ENCODE data around the gene MARCHF3. TPM values are rescaled to one million over a fixed set of nuclear protein-coding genes. Genes with fewer than 3 reads are reported as not detected.
"Not testable (repeated sequence)": the region's sequence is repeated elsewhere in the genome, so short reads cannot be mapped to it uniquely, and the experiment has no call there.

The MARCHF3 gene
- total RNA-seq, 2 experiments from 2014 or later, result 5.4 to 7.0 TPM

- Histone ChIP-seq H3K4me2 (ENCODE audit: low read length) (no peak overlapping the region), H4K20me1 (ENCODE audit: insufficient read depth, low read length) (no peaks in the 10 kb centered on the region), H3K9me2 (ENCODE audit: insufficient read depth, low read length) (no peaks in the 10 kb centered on the region), H3K36me3 (ENCODE audit: insufficient read depth, low read length) (peaks cover 19% of the 10 kb centered on the region), H3K9me3 (ENCODE audit: low read length) (no peaks in the 10 kb centered on the region), H3K27ac (ENCODE audit: low read depth, low read length, poor library complexity, severe bottlenecking) (no peak overlapping the region), H3K4me3 (ENCODE audit: low read depth, low read length, poor library complexity, severe bottlenecking) (no peak overlapping the region), H3K4me1 (ENCODE audit: insufficient read depth, low read length, poor library complexity, severe bottlenecking) (peaks cover 7% of the 10 kb centered on the region), H3K79me2 (ENCODE audit: insufficient read depth, low read depth, low read length) (no peaks in the 10 kb centered on the region), H2AFZ (ENCODE audit: low read length) (no peak overlapping the region)
- ChIA-PET CTCF (ENCODE audit: unreplicated experiment) (no interaction called here), POLR2A (interaction anchor here (0.7 to 1.0 kb wide), 2 partner anchors 20 to 42 kb away, joined by 3 to 4 read pairs; no protein-coding TSS in a partner anchor)
- DNase-seq (ENCODE audit: low spot score), result no peak
- no TSS peak for BruUV-seq (replicated peaks)
- TF ChIP-seq EZH2phosphoT487 (IDR thresholded peaks at IDR 0.05; ENCODE audit: borderline replicate concordance, low read depth, low read length), result no peak
- no peak for TF ChIP-seq CTCF (conservative IDR thresholded peaks at IDR 0.05; ENCODE audit: low read length)
- intact Hi-C loops (cut with micrococcal nuclease; ENCODE audit: unreplicated experiment), result no loop called here
Observed at GRCh38 chr5:126912616-126913200, 117.7 kb downstream of the MARCHF3 start.

GRCh38 chr5:126911986-126912385 lies 118.4 kb downstream of the MARCHF3 start:
- Histone ChIP-seq H3K79me2 (ENCODE audit: insufficient read depth, low read depth, low read length) (no peaks in the 10 kb centered on the region), H3K36me3 (ENCODE audit: insufficient read depth, low read length) (peaks cover 19% of the 10 kb centered on the region), H3K27ac (ENCODE audit: low read depth, low read length, poor library complexity, severe bottlenecking) (no peak overlapping the region), H3K4me3 (ENCODE audit: low read depth, low read length, poor library complexity, severe bottlenecking) (no peak overlapping the region), H3K4me2 (ENCODE audit: low read length) (no peak overlapping the region), H3K4me1 (ENCODE audit: insufficient read depth, low read length, poor library complexity, severe bottlenecking) (peaks cover 7% of the 10 kb centered on the region), H4K20me1 (ENCODE audit: insufficient read depth, low read length) (no peaks in the 10 kb centered on the region), H3K9me2 (ENCODE audit: insufficient read depth, low read length) (no peaks in the 10 kb centered on the region), H3K9me3 (ENCODE audit: low read length) (no peaks in the 10 kb centered on the region), H2AFZ (ENCODE audit: low read length) (no peak overlapping the region)
- intact Hi-C loops (cut with micrococcal nuclease; ENCODE audit: unreplicated experiment), result no loop called here
- POLR2A ChIA-PET, result no interaction called here
- DNase-seq (ENCODE audit: low spot score), result no peak
- no TSS peak for BruUV-seq (replicated peaks)
- CTCF ChIA-PET (ENCODE audit: unreplicated experiment), result no interaction called here
- no peak for TF ChIP-seq CTCF (conservative IDR thresholded peaks at IDR 0.05; ENCODE audit: low read length)
- TF ChIP-seq EZH2phosphoT487 (IDR thresholded peaks at IDR 0.05; ENCODE audit: borderline replicate concordance, low read depth, low read length), result no peak

- BruUV-seq (replicated peaks), result no TSS peak
- no peak overlapping the region for H2AFZ ChIP-seq (ENCODE audit: low read length)
- H3K4me2 ChIP-seq (ENCODE audit: low read length), result no peak overlapping the region
- no peaks in the 10 kb centered on the region for H4K20me1 ChIP-seq (ENCODE audit: insufficient read depth, low read length)
- DNase-seq (ENCODE audit: low spot score), result no peak
- H3K27ac ChIP-seq (ENCODE audit: low read depth, low read length, poor library complexity, severe bottlenecking), result no peak overlapping the region
- peaks cover 17% of the 10 kb centered on the region for H3K36me3 ChIP-seq (ENCODE audit: insufficient read depth, low read length)
- peaks cover 7% of the 10 kb centered on the region for H3K4me1 ChIP-seq (ENCODE audit: insufficient read depth, low read length, poor library complexity, severe bottlenecking)
- CTCF ChIA-PET (ENCODE audit: unreplicated experiment), result no interaction called here
- intact Hi-C loops (cut with micrococcal nuclease; ENCODE audit: unreplicated experiment), result no loop called here
- no peaks in the 10 kb centered on the region for H3K9me3 ChIP-seq (ENCODE audit: low read length)
- H3K9me2 ChIP-seq (ENCODE audit: insufficient read depth, low read length), result no peaks in the 10 kb centered on the region
- no peaks in the 10 kb centered on the region for H3K79me2 ChIP-seq (ENCODE audit: insufficient read depth, low read depth, low read length)
- POLR2A ChIA-PET, result interaction anchor here (1.4 kb wide), 1 partner anchor 9 kb away, joined by 3 read pairs; no protein-coding TSS in a partner anchor
- TF ChIP-seq CTCF (conservative IDR thresholded peaks at IDR 0.05; ENCODE audit: low read length) (no peak), EZH2phosphoT487 (IDR thresholded peaks at IDR 0.05; ENCODE audit: borderline replicate concordance, low read depth, low read length) (no peak)
- no peak overlapping the region for H3K4me3 ChIP-seq (ENCODE audit: low read depth, low read length, poor library complexity, severe bottlenecking)
Observed at GRCh38 chr5:126909856-126910255, 120.5 kb downstream of the MARCHF3 start.

- H3K4me1 ChIP-seq (ENCODE audit: insufficient read depth, low read length, poor library complexity, severe bottlenecking); intact Hi-C loops (cut with micrococcal nuclease; ENCODE audit: unreplicated experiment); POLR2A ChIA-PET; H4K20me1 ChIP-seq (ENCODE audit: insufficient read depth, low read length); H3K79me2 ChIP-seq (ENCODE audit: insufficient read depth, low read depth, low read length); H3K36me3 ChIP-seq (ENCODE audit: insufficient read depth, low read length); H3K4me3 ChIP-seq (ENCODE audit: low read depth, low read length, poor library complexity, severe bottlenecking); H3K27ac ChIP-seq (ENCODE audit: low read depth, low read length, poor library complexity, severe bottlenecking); CTCF ChIA-PET (ENCODE audit: unreplicated experiment); H3K9me3 ChIP-seq (ENCODE audit: low read length); BruUV-seq (replicated peaks); DNase-seq (ENCODE audit: low spot score); H2AFZ ChIP-seq (ENCODE audit: low read length); H3K4me2 ChIP-seq (ENCODE audit: low read length); H3K9me2 ChIP-seq (ENCODE audit: insufficient read depth, low read length): not testable (repeated sequence)
Observed at GRCh38 chr5:126904407-126904806, 126.0 kb downstream of the MARCHF3 start.
